Measurements from ENCODE around the gene HNF1B.
"Not testable (repeated sequence)": the region's sequence is repeated elsewhere in the genome, so short reads cannot be mapped to it uniquely, and the experiment has no call there.

Gene HNF1B, protein sequence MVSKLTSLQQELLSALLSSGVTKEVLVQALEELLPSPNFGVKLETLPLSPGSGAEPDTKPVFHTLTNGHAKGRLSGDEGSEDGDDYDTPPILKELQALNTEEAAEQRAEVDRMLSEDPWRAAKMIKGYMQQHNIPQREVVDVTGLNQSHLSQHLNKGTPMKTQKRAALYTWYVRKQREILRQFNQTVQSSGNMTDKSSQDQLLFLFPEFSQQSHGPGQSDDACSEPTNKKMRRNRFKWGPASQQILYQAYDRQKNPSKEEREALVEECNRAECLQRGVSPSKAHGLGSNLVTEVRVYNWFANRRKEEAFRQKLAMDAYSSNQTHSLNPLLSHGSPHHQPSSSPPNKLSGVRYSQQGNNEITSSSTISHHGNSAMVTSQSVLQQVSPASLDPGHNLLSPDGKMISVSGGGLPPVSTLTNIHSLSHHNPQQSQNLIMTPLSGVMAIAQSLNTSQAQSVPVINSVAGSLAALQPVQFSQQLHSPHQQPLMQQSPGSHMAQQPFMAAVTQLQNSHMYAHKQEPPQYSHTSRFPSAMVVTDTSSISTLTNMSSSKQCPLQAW

GRCh38 chr17:37744961-37745800 lies at the start of gene HNF1B:
HNF1B (minus strand) TSS chr17:37745059; CDS start chr17:37744884, 175 bp downstream.
- no peak for DNase-seq (ENCODE audit: extremely low read depth in 1 of 2, low read depth in 1 of 2)

DNA sequence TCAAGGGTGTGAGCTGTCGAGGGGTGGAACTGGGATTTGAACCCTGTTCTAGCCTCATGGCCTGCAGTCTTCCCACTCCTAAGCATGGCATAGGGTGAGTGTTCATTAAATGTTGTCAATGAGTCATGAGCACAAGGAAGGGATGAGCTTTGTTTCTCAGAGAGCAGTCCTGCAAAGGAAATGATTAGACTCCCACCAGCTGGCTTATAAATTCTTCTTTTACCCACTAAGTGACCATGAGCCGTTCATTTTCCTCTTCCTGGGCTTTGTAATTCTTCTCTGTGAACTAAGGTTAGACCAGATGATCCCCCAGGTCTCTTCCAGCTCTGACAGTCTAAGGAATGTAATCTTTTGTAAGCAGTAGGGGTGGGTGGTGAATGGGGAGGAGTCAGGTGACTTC lies 47.9 kb upstream of the HNF1B start:
- no peak for DNase-seq (ENCODE audit: extremely low read depth in 1 of 2, low read depth in 1 of 2)

GRCh38 chr17:37791447-37792399 lies 46.9 kb upstream of the HNF1B start:
- DNase-seq (ENCODE audit: extremely low read depth in 1 of 2, low read depth in 1 of 2) = no peak

GRCh38 chr17:37789771-37790541 lies 45.1 kb upstream of the HNF1B start:
- no peak for DNase-seq (ENCODE audit: extremely low read depth in 1 of 2, low read depth in 1 of 2)

DNA sequence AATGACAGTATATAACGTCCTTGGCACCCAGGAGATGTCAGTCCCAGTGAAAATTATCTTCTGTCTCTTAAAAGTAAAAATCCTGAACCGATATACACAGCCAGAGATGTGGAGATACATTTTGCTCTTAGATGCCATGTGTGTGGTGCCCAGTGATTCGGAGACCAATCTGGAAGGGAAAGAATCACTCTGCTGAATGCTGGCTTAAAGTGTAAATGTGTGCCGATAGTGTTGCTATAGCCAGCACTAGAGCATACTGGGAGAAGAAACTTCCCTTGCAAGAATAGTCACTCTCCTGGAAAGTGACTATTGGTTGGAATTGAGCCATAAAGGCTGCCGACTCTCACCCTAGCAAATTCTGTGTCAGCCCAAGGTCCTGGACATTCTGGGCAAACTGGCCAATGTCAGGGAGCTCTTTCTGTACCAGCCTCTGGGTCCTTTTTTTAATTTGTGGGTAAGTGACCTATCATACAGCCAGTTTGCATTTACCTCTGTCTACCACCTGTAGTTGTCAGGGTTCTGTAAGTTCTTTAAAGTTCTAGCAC lies 44.2 kb upstream of the HNF1B start:
- DNase-seq (ENCODE audit: extremely low read depth in 1 of 2, low read depth in 1 of 2) = no peak

DNA sequence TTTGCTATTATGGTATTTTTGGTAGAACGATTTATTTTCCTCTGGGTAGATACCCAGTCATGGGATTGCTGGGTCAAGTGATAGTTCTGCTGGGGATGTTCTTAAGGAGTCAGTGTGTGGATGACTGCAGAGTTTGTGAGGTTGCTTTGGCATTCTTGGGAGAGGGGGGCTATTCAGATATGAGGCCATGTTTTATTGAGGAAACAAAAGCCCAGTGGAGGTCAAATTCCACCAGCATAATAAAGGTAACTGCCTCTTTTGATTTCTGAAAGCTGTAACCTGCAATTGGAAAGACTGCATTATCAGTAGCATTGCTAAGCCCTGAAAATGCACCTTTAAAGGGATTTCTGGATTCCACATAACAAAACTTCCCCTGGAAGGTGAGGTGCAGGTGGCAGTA lies 43.7 kb upstream of the HNF1B start:
- no peak for DNase-seq (ENCODE audit: extremely low read depth in 1 of 2, low read depth in 1 of 2)

- no peak for DNase-seq (ENCODE audit: extremely low read depth in 1 of 2, low read depth in 1 of 2)
Measured at GRCh38 chr17:37787055-37787757, 42.3 kb upstream of the HNF1B start.

GRCh38 chr17:37786481-37786880 lies 41.6 kb upstream of the HNF1B start:
- no peak for DNase-seq (ENCODE audit: extremely low read depth in 1 of 2, low read depth in 1 of 2)

DNA sequence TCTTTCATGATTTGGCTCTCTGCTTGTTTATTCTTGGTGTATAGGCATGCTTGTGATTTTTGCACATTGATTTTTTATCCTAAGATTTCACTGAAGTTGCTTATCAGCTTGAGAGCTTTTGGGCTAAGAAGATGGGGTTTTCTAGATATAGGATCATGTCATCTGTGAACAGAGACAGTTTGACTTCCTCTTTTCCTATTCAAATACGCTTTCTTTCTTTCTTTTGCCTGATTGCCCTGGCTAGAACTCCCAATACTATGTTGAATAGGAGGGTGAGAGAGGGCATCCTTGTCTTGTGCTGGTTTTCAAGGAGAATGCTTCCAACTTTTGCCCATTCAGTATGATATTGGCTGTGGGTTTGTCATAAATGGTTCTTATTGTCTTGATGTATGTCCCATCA lies 37.6 kb upstream of the HNF1B start:
- not testable (repeated sequence) for DNase-seq (ENCODE audit: extremely low read depth in 1 of 2, low read depth in 1 of 2)

DNA sequence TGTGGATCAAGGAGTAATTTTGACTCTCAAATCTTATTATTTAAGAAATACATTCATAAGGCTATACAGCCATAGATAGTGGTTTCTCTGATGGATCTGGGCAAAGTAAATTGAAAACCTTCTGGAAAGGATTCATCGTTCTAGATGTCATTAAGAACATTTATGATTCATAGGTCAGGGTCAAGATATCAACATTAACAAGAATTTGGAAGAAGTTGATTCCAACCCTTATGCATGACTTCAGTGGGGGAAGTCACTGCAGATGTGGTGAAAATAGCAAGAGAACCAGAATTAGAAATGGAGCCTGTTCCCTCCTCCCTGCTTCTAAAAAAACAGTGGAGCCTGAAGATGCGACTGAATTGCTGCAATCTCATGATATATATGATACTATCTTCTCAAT lies 36.6 kb upstream of the HNF1B start:
- no peak for DNase-seq (ENCODE audit: extremely low read depth in 1 of 2, low read depth in 1 of 2)

DNA sequence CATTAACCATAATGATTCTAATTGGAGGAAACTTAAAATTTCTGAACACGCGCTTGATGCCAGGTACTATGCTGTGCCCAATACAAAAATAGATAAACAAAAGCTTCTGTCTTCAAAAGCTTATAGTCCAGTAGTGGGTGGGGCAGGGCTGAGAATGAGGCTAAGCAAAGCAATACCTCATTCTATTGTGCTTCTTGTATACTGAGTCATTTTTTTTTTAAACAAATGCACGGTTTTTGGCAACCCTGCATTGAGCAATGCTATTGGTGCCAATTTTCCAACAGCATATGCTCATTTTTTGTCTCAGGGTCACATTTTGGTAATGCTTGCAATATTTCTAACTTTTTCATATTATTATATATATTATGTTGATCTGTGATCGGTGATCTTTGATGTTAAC lies 34.7 kb upstream of the HNF1B start:
- no peak for DNase-seq (ENCODE audit: extremely low read depth in 1 of 2, low read depth in 1 of 2)

- DNase-seq (ENCODE audit: extremely low read depth in 1 of 2, low read depth in 1 of 2) = no peak
Measured at GRCh38 chr17:37774504-37774903, 29.6 kb upstream of the HNF1B start.

- DNase-seq (ENCODE audit: extremely low read depth in 1 of 2, low read depth in 1 of 2) = no peak
Measured at GRCh38 chr17:37772982-37773381, 28.1 kb upstream of the HNF1B start.

GRCh38 chr17:37770631-37771518 lies 26.0 kb upstream of the HNF1B start:
- DNase-seq (ENCODE audit: extremely low read depth in 1 of 2, low read depth in 1 of 2) = no peak

GRCh38 chr17:37769050-37769449 lies 24.2 kb upstream of the HNF1B start:
- DNase-seq (ENCODE audit: extremely low read depth in 1 of 2, low read depth in 1 of 2) = no peak

GRCh38 chr17:37768438-37768837 lies 23.6 kb upstream of the HNF1B start:
- DNase-seq (ENCODE audit: extremely low read depth in 1 of 2, low read depth in 1 of 2) = no peak

DNA sequence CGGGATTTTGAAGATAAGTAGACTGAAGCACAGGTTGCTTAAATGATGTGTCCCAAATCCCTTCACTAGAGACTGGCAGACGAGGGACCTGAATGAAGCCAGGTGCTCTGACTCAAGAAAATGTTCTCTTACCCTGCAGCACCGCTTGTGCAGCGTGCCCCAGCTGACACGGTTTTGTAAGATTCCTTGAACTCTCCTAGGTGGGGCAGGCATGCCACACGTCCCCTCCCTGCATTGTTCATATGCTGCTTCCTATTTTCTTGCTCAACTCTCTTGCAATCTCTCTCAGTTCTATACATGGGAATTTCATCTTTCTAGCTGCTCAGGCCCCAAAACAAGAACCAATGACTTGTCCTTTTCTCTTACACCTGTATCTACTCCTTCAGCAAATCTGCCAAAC lies 22.1 kb upstream of the HNF1B start:
- DNase-seq (ENCODE audit: extremely low read depth in 1 of 2, low read depth in 1 of 2) = no peak

GRCh38 chr17:37764383-37764782 lies 19.5 kb upstream of the HNF1B start:
- DNase-seq (ENCODE audit: extremely low read depth in 1 of 2, low read depth in 1 of 2) = no peak

Measured in activated CD8-positive, alpha-beta memory T cell treated with anti-CD3 and anti-CD28 coated beads for 1 hour (primary cell).